Activated CD4-positive, alpha-beta memory T cell treated with anti-CD3 and anti-CD28 coated beads, Interleukin-2, amount 10 ng/mL, durations not matched to agents 7 days and 5 days (primary cell): ENCODE data around the gene ACTL10. TPM values are rescaled to one million over a fixed set of nuclear protein-coding genes. Genes with fewer than 3 reads are reported as not detected.

Experiments
- CTCF ChIA-PET: fragments of 350-600 bp; sonication (Branson Sonifier 250); formaldehyde crosslinking; loops from one replicate; lab custom pipeline; 2021; ENCODE audit warnings: antibody characterized with exemption, inconsistent platforms; lab: Charles Lee
- POLR2A ChIA-PET: fragments of 350-600 bp; sonication (Branson Sonifier 250); formaldehyde crosslinking; loops from one replicate; lab custom pipeline; 2021; ENCODE audit warnings: antibody characterized with exemption; lab: Charles Lee
- DNase-seq: peaks from one replicate; pipeline ENCODE4 v3.0.0-alpha.2; 2020
- H3K27ac Mint-ChIP-seq: one replicate; pipeline ENCODE4 v1.8.0; 2021; ENCODE audit warnings: mild to moderate bottlenecking, mixed read lengths
- H3K27me3 Mint-ChIP-seq: one replicate; pipeline ENCODE4 v1.8.0; 2021; ENCODE audit warnings: mixed read lengths
- H3K36me3 Mint-ChIP-seq: one replicate; pipeline ENCODE4 v1.8.0; 2021; ENCODE audit warnings: low read depth, mixed read lengths
- H3K4me1 Mint-ChIP-seq: one replicate; pipeline ENCODE4 v1.8.0; 2021; ENCODE audit warnings: mixed read lengths
- H3K4me3 Mint-ChIP-seq: one replicate; pipeline ENCODE4 v1.8.0; 2021; ENCODE audit warnings: mild to moderate bottlenecking, mixed read lengths
- H3K9me3 Mint-ChIP-seq: one replicate; pipeline ENCODE4 v1.8.0; 2021; ENCODE audit warnings: mixed read lengths
- total RNA-seq, 2 experiments: library from RNA; stranded (reverse); gene quantifications; one replicate each; pipeline ENCODE4 v1.2.3, GENCODE V29; 2021

Gene ACTL10
- total RNA-seq, 2 experiments from 2014 or later = 3.7 to 4.5 TPM

DNA sequence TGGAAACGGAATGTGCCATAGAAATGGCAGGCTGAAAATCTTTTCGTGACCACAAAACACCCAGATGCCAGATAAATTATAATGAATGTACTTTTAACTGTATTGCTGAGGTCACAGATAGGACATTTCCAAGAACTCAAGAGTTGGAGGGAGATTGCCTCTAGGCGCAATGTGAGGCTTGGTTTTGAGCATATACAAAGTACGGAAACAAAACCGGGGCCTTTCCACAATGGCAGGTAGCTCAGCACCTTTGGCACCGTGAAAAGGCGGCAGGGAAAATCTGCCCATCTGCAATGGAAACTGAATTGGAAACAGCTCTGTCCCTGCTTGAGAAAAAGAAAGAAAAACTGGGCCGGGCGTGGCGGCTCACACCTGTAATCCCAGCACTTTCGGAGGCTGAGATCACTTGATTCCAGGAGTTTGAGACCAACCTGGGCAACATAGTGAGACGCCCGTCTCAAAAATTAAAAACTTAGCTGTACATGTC lies 15.1 kb upstream of the ACTL10 start:
- H3K27ac Mint-ChIP-seq = no peak overlapping the region

GRCh38 chr20:33653218-33653899 lies 13.4 kb upstream of the ACTL10 start:
- no peaks in the 10 kb centered on the region for H3K36me3 Mint-ChIP-seq
- H3K9me3 Mint-ChIP-seq = no peaks in the 10 kb centered on the region
- POLR2A ChIA-PET = interaction anchor here (4.0 to 4.7 kb wide), 2 partner anchors 10 to 14 kb away, joined by 15 to 43 read pairs; partner anchors contain the start of gene ACTL10
- H3K27ac Mint-ChIP-seq = no peak overlapping the region
- peaks cover 44% of the 10 kb centered on the region for H3K4me1 Mint-ChIP-seq
- H3K27me3 Mint-ChIP-seq = no peaks in the 10 kb centered on the region
- CTCF ChIA-PET = interaction anchor here (0.9 to 1.3 kb wide), 10 partner anchors 9 to 209 kb away, joined by 3 to 7 read pairs (median 4); no protein-coding TSS in a partner anchor
- DNase-seq = peak; percentile 44
- H3K4me3 Mint-ChIP-seq = no peak overlapping the region

More for the DNA sequence above, 15.1 kb upstream of the ACTL10 start:
- CTCF ChIA-PET = interaction anchor here (0.9 to 1.3 kb wide), 2 partner anchors 11 to 17 kb away, joined by 3 read pairs; no protein-coding TSS in a partner anchor
- POLR2A ChIA-PET = interaction anchor here (0.7 to 4.7 kb wide), 7 partner anchors 9 to 250 kb away, joined by 3 to 43 read pairs (median 5); partner anchors contain the start of genes ACTL10, CDK5RAP1 and SNTA1
- Mint-ChIP-seq H3K36me3 (peaks cover 7% of the 10 kb centered on the region), H3K9me3 (no peaks in the 10 kb centered on the region), H3K27me3 (no peaks in the 10 kb centered on the region), H3K4me3 (no peak overlapping the region), H3K4me1 (peaks cover 58% of the 10 kb centered on the region)
- no peak for DNase-seq

GRCh38 chr20:33653900-33654596 lies 12.7 kb upstream of the ACTL10 start:
- Mint-ChIP-seq H3K27me3 (no peaks in the 10 kb centered on the region), H3K4me1 (peaks cover 39% of the 10 kb centered on the region), H3K36me3 (peaks cover 3% of the 10 kb centered on the region), H3K9me3 (no peaks in the 10 kb centered on the region), H3K4me3 (no peak overlapping the region), H3K27ac (no peak overlapping the region)
- ChIA-PET POLR2A (interaction anchor here (0.7 to 4.7 kb wide), 3 partner anchors 10 to 209 kb away, joined by 3 to 43 read pairs (median 15); partner anchors contain the start of gene ACTL10), CTCF (interaction anchor here (0.9 to 1.3 kb wide), 9 partner anchors 9 to 209 kb away, joined by 3 to 7 read pairs (median 3); no protein-coding TSS in a partner anchor)
- no peak for DNase-seq

DNA sequence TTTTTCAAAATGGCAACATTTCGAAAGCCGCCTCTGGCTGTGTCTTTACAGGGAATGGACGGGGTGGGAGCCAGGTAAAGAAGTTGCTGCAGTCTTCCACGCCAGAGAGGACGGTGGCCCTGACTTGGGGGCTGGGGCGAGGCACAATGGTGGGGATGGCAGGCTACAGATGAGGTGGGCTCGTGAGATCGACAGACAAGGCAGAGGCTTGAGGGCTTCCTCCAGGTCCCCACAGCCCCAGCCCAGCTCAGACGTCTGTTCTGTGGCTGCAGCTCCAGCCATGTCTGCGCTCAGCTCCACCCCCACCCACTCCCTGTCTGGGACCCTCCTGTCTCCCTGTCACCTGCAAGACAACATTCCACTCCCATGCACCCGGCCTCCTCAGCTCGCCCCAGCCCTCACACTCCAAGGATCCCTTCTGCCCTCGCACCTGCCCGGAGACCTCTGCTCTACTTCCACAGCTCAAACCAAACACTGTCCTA lies 12.0 kb upstream of the ACTL10 start:
- peaks cover 4% of the 10 kb centered on the region for H3K36me3 Mint-ChIP-seq
- peaks cover 34% of the 10 kb centered on the region for H3K4me1 Mint-ChIP-seq
- ChIA-PET CTCF (interaction anchor here (1.5 kb wide), 1 partner anchor 13 kb away, joined by 5 read pairs; no protein-coding TSS in a partner anchor), POLR2A (interaction anchor here (0.7 to 4.7 kb wide), 3 partner anchors 9 to 210 kb away, joined by 3 to 43 read pairs (median 15); partner anchors contain the start of gene ACTL10)
- no peaks in the 10 kb centered on the region for H3K9me3 Mint-ChIP-seq
- DNase-seq = no peak
- no peak overlapping the region for H3K4me3 Mint-ChIP-seq
- no peak overlapping the region for H3K27ac Mint-ChIP-seq
- no peaks in the 10 kb centered on the region for H3K27me3 Mint-ChIP-seq

DNA sequence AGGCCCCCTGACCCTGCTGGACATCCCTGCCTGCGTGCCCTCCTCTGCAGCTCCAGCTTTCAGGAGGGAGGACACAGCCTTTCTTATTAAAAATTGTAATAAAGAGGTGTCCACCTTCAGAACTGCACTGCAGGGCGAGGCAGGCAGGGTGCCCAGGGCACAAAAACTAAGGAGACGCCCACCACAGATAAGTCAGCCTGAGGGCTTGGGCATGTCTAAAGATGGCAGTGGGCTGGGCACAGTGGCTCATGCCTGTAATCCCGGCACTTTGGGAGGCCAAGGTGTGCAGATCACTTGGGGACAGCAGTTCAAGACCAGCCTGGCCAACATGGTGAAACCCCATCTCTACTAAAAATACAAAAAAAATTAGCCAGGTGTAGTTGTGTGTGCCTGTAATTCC lies 11.6 kb upstream of the ACTL10 start:
- H3K4me3 Mint-ChIP-seq = no peak overlapping the region
- ChIA-PET CTCF (interaction anchor here (1.5 kb wide), 1 partner anchor 13 kb away, joined by 5 read pairs; no protein-coding TSS in a partner anchor), POLR2A (interaction anchor here (0.7 to 4.7 kb wide), 3 partner anchors 9 to 210 kb away, joined by 3 to 43 read pairs (median 15); partner anchors contain the start of gene ACTL10)
- no peaks in the 10 kb centered on the region for H3K27me3 Mint-ChIP-seq
- H3K4me1 Mint-ChIP-seq = peaks cover 32% of the 10 kb centered on the region
- no peak overlapping the region for H3K27ac Mint-ChIP-seq
- H3K36me3 Mint-ChIP-seq = peaks cover 4% of the 10 kb centered on the region
- no peak for DNase-seq
- no peaks in the 10 kb centered on the region for H3K9me3 Mint-ChIP-seq

- H3K36me3 Mint-ChIP-seq = peaks cover 4% of the 10 kb centered on the region
- no peaks in the 10 kb centered on the region for H3K9me3 Mint-ChIP-seq
- CTCF ChIA-PET = interaction anchor here (1.5 kb wide), 1 partner anchor 12 kb away, joined by 5 read pairs; no protein-coding TSS in a partner anchor
- H3K27ac Mint-ChIP-seq = no peak overlapping the region
- H3K27me3 Mint-ChIP-seq = no peaks in the 10 kb centered on the region
- no peak overlapping the region for H3K4me3 Mint-ChIP-seq
- POLR2A ChIA-PET = interaction anchor here (0.8 to 1.2 kb wide), 2 partner anchors 9 kb away, joined by 3 read pairs; no protein-coding TSS in a partner anchor
- DNase-seq = no peak
- H3K4me1 Mint-ChIP-seq = peaks cover 25% of the 10 kb centered on the region
Observed at GRCh38 chr20:33656010-33656782, 10.5 kb upstream of the ACTL10 start.

DNA sequence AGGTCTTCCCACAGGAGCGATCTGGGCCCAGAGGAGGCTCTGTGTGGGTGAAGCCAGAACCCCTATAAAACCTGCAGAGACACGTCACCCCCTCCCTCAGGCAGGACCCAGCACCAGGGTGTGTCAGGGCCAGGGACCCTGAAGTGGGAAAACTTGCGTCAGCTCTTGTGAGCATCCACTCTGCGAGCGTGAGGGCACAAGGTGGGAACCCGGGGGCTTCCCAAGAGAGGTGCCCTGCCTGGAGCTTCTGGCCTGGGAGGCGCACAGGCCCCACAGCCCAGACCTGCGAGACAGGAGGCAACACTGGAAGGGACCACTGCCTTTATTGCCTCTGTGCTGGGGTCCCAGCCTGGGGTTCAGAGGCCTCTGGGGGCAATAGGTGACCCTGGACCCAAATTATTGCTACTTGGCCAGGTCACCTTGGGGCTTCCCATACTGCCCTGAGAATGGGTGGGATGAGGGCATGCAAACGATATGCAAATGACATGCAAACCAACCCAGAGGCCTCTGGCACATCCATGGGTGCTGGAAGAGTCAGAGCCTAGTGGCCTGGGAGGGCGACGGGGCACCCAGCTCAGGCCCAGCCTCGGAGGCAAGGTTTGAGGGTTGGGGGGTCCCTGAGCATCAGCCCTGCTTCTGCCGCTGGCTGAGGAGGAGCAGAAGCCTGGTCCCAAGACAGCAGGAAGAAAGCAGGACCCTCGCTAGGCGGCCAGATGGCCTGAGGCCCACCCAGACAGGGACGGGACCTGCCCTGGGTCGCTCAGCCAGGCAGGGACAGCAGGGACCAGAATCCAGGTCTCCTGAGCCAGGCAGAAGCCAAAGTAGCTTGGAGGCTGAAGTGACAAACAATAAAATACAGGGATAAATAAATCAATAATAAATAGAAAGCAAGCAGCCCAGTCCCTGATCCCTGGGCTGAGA lies 9.7 kb upstream of the ACTL10 start:
- ChIA-PET CTCF (no interaction called here), POLR2A (interaction anchor here (0.9 to 1.2 kb wide), 3 partner anchors 10 to 22 kb away, joined by 3 to 4 read pairs (median 3); no protein-coding TSS in a partner anchor)
- Mint-ChIP-seq H3K4me1 (peaks cover 20% of the 10 kb centered on the region), H3K9me3 (no peaks in the 10 kb centered on the region), H3K27ac (no peak overlapping the region), H3K36me3 (peaks cover 4% of the 10 kb centered on the region), H3K4me3 (no peak overlapping the region), H3K27me3 (no peaks in the 10 kb centered on the region)
- DNase-seq = no peak

GRCh38 chr20:33657704-33658095 lies 9.0 kb upstream of the ACTL10 start:
- DNase-seq = no peak
- Mint-ChIP-seq H3K27ac (no peak overlapping the region), H3K4me3 (no peak overlapping the region), H3K36me3 (peaks cover 4% of the 10 kb centered on the region), H3K9me3 (no peaks in the 10 kb centered on the region), H3K4me1 (peaks cover 19% of the 10 kb centered on the region), H3K27me3 (no peaks in the 10 kb centered on the region)
- POLR2A ChIA-PET = interaction anchor here (0.9 to 1.0 kb wide), 2 partner anchors 10 to 22 kb away, joined by 3 to 4 read pairs; no protein-coding TSS in a partner anchor
- CTCF ChIA-PET = no interaction called here

DNA sequence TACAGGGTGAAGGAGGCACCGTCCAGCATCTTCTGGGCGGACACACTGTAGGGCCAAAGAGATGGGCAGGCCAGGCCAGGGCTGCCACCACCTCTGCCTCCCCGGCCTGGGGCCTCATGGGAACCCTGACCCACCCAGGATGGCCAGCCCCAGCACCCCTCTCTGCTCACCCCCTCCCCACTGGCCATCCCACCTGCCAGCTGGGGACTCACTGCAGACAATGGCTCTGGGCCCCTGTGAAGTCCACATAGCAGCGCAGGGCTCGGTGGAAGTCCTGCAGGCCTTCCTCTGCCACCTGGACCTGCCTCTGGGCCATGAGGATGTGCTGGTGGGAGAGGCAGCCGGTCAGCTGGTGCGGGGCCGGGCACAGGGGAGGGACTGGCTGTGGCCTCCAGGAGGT lies 8.2 kb upstream of the ACTL10 start:
- H3K36me3 Mint-ChIP-seq = peaks cover 4% of the 10 kb centered on the region
- ChIA-PET CTCF (no interaction called here), POLR2A (no interaction called here)
- no peak overlapping the region for H3K4me3 Mint-ChIP-seq
- no peak overlapping the region for H3K27ac Mint-ChIP-seq
- no peaks in the 10 kb centered on the region for H3K27me3 Mint-ChIP-seq
- peaks cover 15% of the 10 kb centered on the region for H3K4me1 Mint-ChIP-seq
- DNase-seq = no peak
- H3K9me3 Mint-ChIP-seq = no peaks in the 10 kb centered on the region

- H3K36me3 Mint-ChIP-seq = peaks cover 4% of the 10 kb centered on the region
- no peak overlapping the region for H3K27ac Mint-ChIP-seq
- no peaks in the 10 kb centered on the region for H3K9me3 Mint-ChIP-seq
- H3K27me3 Mint-ChIP-seq = no peaks in the 10 kb centered on the region
- POLR2A ChIA-PET = no interaction called here
- DNase-seq = no peak
- H3K4me1 Mint-ChIP-seq = peaks cover 14% of the 10 kb centered on the region
- H3K4me3 Mint-ChIP-seq = no peak overlapping the region
- CTCF ChIA-PET = no interaction called here
Observed at GRCh38 chr20:33658929-33659328, 7.8 kb upstream of the ACTL10 start.

- H3K27me3 Mint-ChIP-seq = no peaks in the 10 kb centered on the region
- H3K9me3 Mint-ChIP-seq = no peaks in the 10 kb centered on the region
- ChIA-PET CTCF (no interaction called here), POLR2A (no interaction called here)
- H3K36me3 Mint-ChIP-seq = peaks cover 4% of the 10 kb centered on the region
- no peak overlapping the region for H3K4me3 Mint-ChIP-seq
- no peak overlapping the region for H3K27ac Mint-ChIP-seq
- no peak for DNase-seq
- H3K4me1 Mint-ChIP-seq = peaks cover 20% of the 10 kb centered on the region
Observed at GRCh38 chr20:33659341-33660034, 7.3 kb upstream of the ACTL10 start.
